SK-N-SH (cell line): ENCODE results near the gene PPRC1. TPM values are rescaled to one million over a fixed set of nuclear protein-coding genes. Genes with fewer than 3 reads are reported as not detected.

ENCODE experiments used
- CTCF ChIA-PET: fragments of 300-600, 350-600 bp; formaldehyde crosslinking; extraction: SDS; loops from one replicate; lab custom pipeline; 2021; lab: Yijun Ruan, JAX
- POLR2A ChIA-PET: fragments of 350-600 bp; sonication (Branson Sonifier 250); formaldehyde crosslinking; extraction: SDS; loops from one replicate; lab custom pipeline; 2020; ENCODE audit warnings: antibody characterized with exemption, inconsistent platforms; lab: Yijun Ruan, JAX
- DNase-seq: peaks from one replicate; pipeline ENCODE4 v3.0.0; 2012
- H2AFZ ChIP-seq: fragments of 200-600 bp; sonication (generic); 2 replicates; pipeline ENCODE4 v1.8.1; 2016; ENCODE audit warnings: antibody characterized with exemption, mild to moderate bottlenecking, low read depth
- H3F3A ChIP-seq: fragments of 200-600 bp; sonication (generic); replicated peaks from 2 replicates; pipeline ENCODE3; 2016; ENCODE audit warnings: antibody characterized with exemption, mild to moderate bottlenecking; ENCODE audit not compliant: insufficient read depth
- H3K27ac ChIP-seq, 2 experiments: fragments of 200-500 bp in 1 of 2; fragments of 200-600 bp in 1 of 2; sonication (Bioruptor generic) in 1 of 2; sonication (generic), shearing (Covaris generic) in 1 of 2; 2 replicates each; pipeline versions ENCODE4 v1.5.1 to v1.6.1; 2014 to 2016; ENCODE audit warnings: low read depth in 2 of 2, inconsistent platforms in 1 of 2, low read length in 1 of 2, mild to moderate bottlenecking in 1 of 2, mixed read lengths in 1 of 2
- H3K27me3 ChIP-seq: fragments of 200-600 bp; sonication (generic), shearing (Covaris generic); 2 replicates; pipeline ENCODE4 v1.6.1; 2016; ENCODE audit warnings: mixed run types; ENCODE audit not compliant: insufficient read depth
- H3K36me3 ChIP-seq, 2 experiments: fragments of 200-500 bp in 1 of 2; fragments of 200-600 bp in 1 of 2; sonication (Bioruptor generic) in 1 of 2; sonication (generic) in 1 of 2; replicated peaks in 1 of 2; 2 replicates each; pipeline versions ENCODE3 to v1.5.1; 2014 to 2016; ENCODE audit warnings: low read length in 1 of 2, mild to moderate bottlenecking in 1 of 2; ENCODE audit not compliant: insufficient read depth in 2 of 2, control insufficient read depth in 1 of 2
- H3K4me1 ChIP-seq, 2 experiments: fragments of 200-500 bp in 1 of 2; fragments of 200-600 bp in 1 of 2; sonication (Bioruptor generic) in 1 of 2; sonication (generic), shearing (Covaris generic) in 1 of 2; 2 replicates each; pipeline versions ENCODE4 v1.5.1 to v1.6.1; 2014 to 2016; ENCODE audit warnings: low read depth in 1 of 2, low read length in 1 of 2, mixed run types in 1 of 2; ENCODE audit not compliant: insufficient read depth in 2 of 2, control insufficient read depth in 1 of 2
- H3K4me2 ChIP-seq: fragments of 200-600 bp; sonication (generic), shearing (Covaris generic); 2 replicates; pipeline ENCODE4 v1.6.1; 2017; ENCODE audit warnings: mixed run types
- H3K4me3 ChIP-seq, 2 experiments: fragments of 200-500 bp in 1 of 2; fragments of 200-600 bp in 1 of 2; sonication (Bioruptor generic) in 1 of 2; sonication (generic), shearing (Covaris generic) in 1 of 2; 2 replicates each; pipeline versions ENCODE4 v1.5.1 to v1.8.1; 2014 to 2016; ENCODE audit warnings: low read depth in 2 of 2, inconsistent platforms in 1 of 2, low read length in 1 of 2, mild to moderate bottlenecking in 1 of 2, mixed read lengths in 1 of 2, moderate library complexity in 1 of 2
- H3K79me2 ChIP-seq: fragments of 200-600 bp; sonication (generic); 2 replicates; pipeline ENCODE4 v1.8.1; 2017; ENCODE audit warnings: mild to moderate bottlenecking; ENCODE audit not compliant: insufficient read depth
- H3K9ac ChIP-seq: fragments of 200-600 bp; sonication (generic); 2 replicates; pipeline ENCODE4 v1.6.1; 2017; ENCODE audit warnings: mixed run types
- H3K9me2 ChIP-seq: fragments of 200-600 bp; sonication (generic); 2 replicates; pipeline ENCODE4 v1.6.1; 2017; ENCODE audit warnings: mixed run types
- H3K9me3 ChIP-seq: fragments of 200-600 bp; sonication (generic); 2 replicates; pipeline ENCODE4 v1.6.1; 2017; ENCODE audit warnings: mixed run types, mild to moderate bottlenecking, moderate library complexity
- H4K20me1 ChIP-seq: fragments of 200-600 bp; sonication (generic); 2 replicates; pipeline ENCODE4 v1.6.1; 2017; ENCODE audit warnings: mild to moderate bottlenecking, mixed run types; ENCODE audit not compliant: insufficient read depth
- CHD2 ChIP-seq: fragments of 150-350 bp; IDR thresholded peaks from 2 replicates; pipeline ENCODE4 v1.6.1; 2018; ENCODE audit warnings: low read length; ENCODE audit not compliant: partially characterized antibody
- ELF1 ChIP-seq: IDR thresholded peaks from 2 replicates; pipeline ENCODE4 v1.4.0; 2012
- EP300 ChIP-seq, 2 experiments: IDR thresholded peaks; 2 replicates each; pipeline versions ENCODE4 v1.4.0 to v1.6.1; 2012; ENCODE audit warnings: borderline replicate concordance in 1 of 2, low read depth in 1 of 2, low read length in 1 of 2
- FOSL2 ChIP-seq: IDR thresholded peaks from 2 replicates; pipeline ENCODE4 v1.4.0; 2012; ENCODE audit warnings: low read depth, mild to moderate bottlenecking, moderate library complexity, borderline replicate concordance
- GABPA ChIP-seq: IDR thresholded peaks from 2 replicates; pipeline ENCODE4 v1.4.0; 2012; ENCODE audit warnings: low read depth, mild to moderate bottlenecking
- GATA2 ChIP-seq: sonication (generic); formaldehyde crosslinking; IDR thresholded peaks from 2 replicates; pipeline ENCODE4 v1.5.0; 2020; ENCODE audit warnings: mild to moderate bottlenecking, missing genetic modification reagents
- MAX ChIP-seq: IDR thresholded peaks from 2 replicates; pipeline ENCODE4 v1.4.0; 2012; ENCODE audit warnings: low read depth
- MEF2A ChIP-seq: IDR thresholded peaks from 2 replicates; pipeline ENCODE4 v1.4.0; 2012; ENCODE audit warnings: low read depth, borderline replicate concordance
- NFIC ChIP-seq: IDR thresholded peaks from 2 replicates; pipeline ENCODE4 v1.4.0; 2012; ENCODE audit warnings: borderline replicate concordance
- POLR2AphosphoS5 ChIP-seq: IDR thresholded peaks from 2 replicates; pipeline ENCODE4 v1.6.1; 2012; ENCODE audit warnings: low read depth, low read length
- RAD21 ChIP-seq: IDR thresholded peaks from 2 replicates; pipeline ENCODE4 v1.6.1; 2012; ENCODE audit warnings: mild to moderate bottlenecking, low read length
- RCOR1 ChIP-seq: fragments of 150-350 bp; IDR thresholded peaks from 2 replicates; pipeline ENCODE4 v1.6.1; 2017; ENCODE audit warnings: antibody characterized with exemption, low read length
- REST ChIP-seq: IDR thresholded peaks from 2 replicates; pipeline ENCODE4 v1.6.1; 2012; ENCODE audit warnings: mild to moderate bottlenecking, low read depth, low read length, moderate library complexity
- RXRA ChIP-seq: IDR thresholded peaks from 2 replicates; pipeline ENCODE4 v1.4.0; 2012; ENCODE audit warnings: low read depth, mild to moderate bottlenecking, borderline replicate concordance
- SIN3A ChIP-seq: IDR thresholded peaks from 2 replicates; pipeline ENCODE4 v1.6.1; 2012; ENCODE audit warnings: low read depth, mild to moderate bottlenecking, low read length, moderate library complexity, borderline replicate concordance
- SMC3 ChIP-seq: IDR thresholded peaks from 2 replicates; pipeline ENCODE4 v1.6.1; 2012; ENCODE audit warnings: low read depth, low read length, improper control_type of control experiment
- WGBS: methylation state at CpG from one replicate; pipeline ENCODE4 v1.1.6; 2017; ENCODE audit warnings: low lambda C conversion rate; 5-methylcytosine and 5-hydroxymethylcytosine counted together
- polyA plus RNA-seq, 3 experiments: library from polyadenylated mRNA; depleted of rRNA; stranded (reverse); fragments of >200 nt; gene quantifications; 2 replicates each; pipeline ENCODE4 v1.2.3, GENCODE V29; 2012
- TF ChIP-seq, protein P1 (sequence below): fragments of 150-350 bp; IDR thresholded peaks from 2 replicates; pipeline ENCODE4 v1.6.1; 2017; ENCODE audit warnings: antibody characterized with exemption, low read length, low read depth, borderline replicate concordance

Gene PPRC1
- polyA plus RNA-seq, 1 of the 3 experiments (the other 2 are of a cell fraction) = 23.1 TPM

DNA sequence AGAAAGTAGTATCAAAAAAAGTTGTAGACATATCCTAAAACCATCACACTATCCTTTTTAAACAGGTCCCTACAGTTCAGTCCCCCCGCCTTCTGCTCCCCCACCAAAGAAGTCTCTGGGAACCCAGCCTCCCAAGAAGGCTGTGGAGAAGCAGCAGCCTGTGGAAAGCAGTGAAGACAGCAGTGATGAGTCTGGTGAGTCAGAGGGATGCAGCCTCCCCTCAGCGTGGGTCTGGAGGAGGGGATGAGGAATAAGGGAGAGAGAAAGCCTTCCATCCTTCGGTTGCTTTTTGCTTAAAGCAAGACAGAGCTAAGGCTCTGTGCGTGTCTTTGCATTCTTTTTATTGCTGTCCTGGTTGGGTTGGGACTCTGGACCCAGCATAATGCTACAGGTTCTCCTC, 27.0 kb downstream of the PPRC1 start:
- Histone ChIP-seq H3K4me3 (no peak overlapping the region), H3K4me2 (no peak overlapping the region), H3K36me3 (peaks cover 73 to 83% of the 10 kb centered on the region in 2 experiments), H3K4me1 (no peaks in the 10 kb centered on the region), H3K9me2 (no peaks in the 10 kb centered on the region), H3K9me3 (no peaks in the 10 kb centered on the region), H3K79me2 (peaks cover 36% of the 10 kb centered on the region), H3F3A (peaks cover 3% of the 10 kb centered on the region), H3K27ac (no peak overlapping the region), H3K27me3 (no peaks in the 10 kb centered on the region), H3K9ac (no peak overlapping the region), H2AFZ (no peak overlapping the region), H4K20me1 (peaks cover 26% of the 10 kb centered on the region)
- TF ChIP-seq SIN3A (no peak), GABPA (no peak), CHD2 (no peak), RXRA (no peak), FOSL2 (no peak), REST (no peak), ELF1 (no peak), EP300 (IDR thresholded peaks at IDR 0.05; ENCODE audit: borderline replicate concordance in 1 of 2, low read depth in 1 of 2, low read length in 1 of 2) (no peak), MAX (no peak), POLR2AphosphoS5 (no peak), RAD21 (no peak), SMC3 (no peak), RCOR1 (no peak), MEF2A (no peak), NFIC (no peak), GATA2 (CRISPR knock-in tag) (no peak)
- TF ChIP-seq, protein P1, sequence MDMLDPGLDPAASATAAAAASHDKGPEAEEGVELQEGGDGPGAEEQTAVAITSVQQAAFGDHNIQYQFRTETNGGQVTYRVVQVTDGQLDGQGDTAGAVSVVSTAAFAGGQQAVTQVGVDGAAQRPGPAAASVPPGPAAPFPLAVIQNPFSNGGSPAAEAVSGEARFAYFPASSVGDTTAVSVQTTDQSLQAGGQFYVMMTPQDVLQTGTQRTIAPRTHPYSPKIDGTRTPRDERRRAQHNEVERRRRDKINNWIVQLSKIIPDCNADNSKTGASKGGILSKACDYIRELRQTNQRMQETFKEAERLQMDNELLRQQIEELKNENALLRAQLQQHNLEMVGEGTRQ = no peak
- ChIA-PET CTCF (interaction anchor here (0.7 to 5.2 kb wide), 7 partner anchors 9 to 239 kb away, joined by 3 to 45 read pairs (median 3); no protein-coding TSS in a partner anchor), POLR2A (interaction anchor here (0.9 kb wide), 1 partner anchor 10 kb away, joined by 3 read pairs; no protein-coding TSS in a partner anchor)
- no peak for DNase-seq
- WGBS = 87% methylated on average over 4 of the region's 4 CpGs
